ENCODE results near the gene RPL36.
A peak's percentile ranks its signal among the peaks of the same experiment; 100 is the strongest.

The RPL36 gene

DNA sequence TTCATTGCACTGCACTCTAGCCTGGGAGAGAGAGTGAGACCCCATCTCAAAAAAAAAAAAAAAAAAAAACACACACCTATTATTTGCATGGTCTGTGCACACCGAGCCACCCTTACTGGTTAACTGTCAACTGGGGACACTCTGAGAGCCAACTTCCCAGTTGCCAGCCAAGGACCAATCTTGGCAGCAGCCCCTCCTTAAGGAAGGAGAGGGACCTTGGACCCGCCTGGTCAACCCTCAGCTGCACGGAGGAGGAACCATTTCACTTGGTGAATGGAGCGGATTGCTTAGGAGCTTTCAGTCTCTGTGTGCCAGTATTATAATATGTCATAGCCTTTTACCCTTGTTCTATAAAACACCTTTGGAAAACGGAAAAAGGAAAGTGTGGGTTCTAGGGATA is 34.7 kb upstream of the RPL36 start:
- H3K36me3 ChIP-seq (ENCODE audit: control insufficient read depth, insufficient read depth, low read length) = peaks cover 88% of the 10 kb centered on the region
- H3K27me3 ChIP-seq (ENCODE audit: control insufficient read depth, insufficient read depth, low read length) = no peaks in the 10 kb centered on the region
- no peak overlapping the region for H3K27ac ChIP-seq (ENCODE audit: low read depth, low read length)
- H3K9me3 ChIP-seq (ENCODE audit: control insufficient read depth, insufficient read depth, low read length) = no peaks in the 10 kb centered on the region
- no peak overlapping the region for H3K4me3 ChIP-seq (ENCODE audit: low read depth, low read length)
- H3K4me1 ChIP-seq (ENCODE audit: control insufficient read depth, insufficient read depth, low read length) = no peaks in the 10 kb centered on the region
- H3K9ac ChIP-seq (ENCODE audit: low read depth, low read length) = no peak overlapping the region

DNA sequence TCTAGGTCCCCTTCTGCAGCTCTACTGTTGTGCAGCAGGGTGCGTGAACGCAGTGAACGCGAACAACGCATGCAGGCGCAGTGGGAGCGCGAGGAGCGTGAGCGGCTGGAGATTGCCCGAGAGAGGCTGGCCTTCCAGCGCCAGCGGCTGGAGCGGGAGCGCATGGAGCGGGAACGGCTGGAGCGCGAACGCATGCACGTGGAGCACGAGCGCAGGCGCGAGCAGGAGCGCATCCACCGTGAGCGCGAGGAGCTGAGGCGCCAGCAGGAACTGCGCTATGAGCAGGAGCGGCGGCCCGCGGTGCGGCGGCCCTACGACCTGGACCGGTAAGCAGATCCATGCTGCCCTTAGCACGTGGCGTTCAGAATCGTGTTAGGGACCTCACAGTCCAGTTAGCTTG is 28.6 kb upstream of the RPL36 start:
- Histone ChIP-seq H3K27me3 (ENCODE audit: control insufficient read depth, insufficient read depth, low read length) (no peaks in the 10 kb centered on the region), H3K4me1 (ENCODE audit: control insufficient read depth, insufficient read depth, low read length) (no peaks in the 10 kb centered on the region), H3K9ac (ENCODE audit: low read depth, low read length) (no peak overlapping the region), H3K9me3 (ENCODE audit: control insufficient read depth, insufficient read depth, low read length) (no peaks in the 10 kb centered on the region), H3K27ac (ENCODE audit: low read depth, low read length) (no peak overlapping the region), H3K4me3 (ENCODE audit: low read depth, low read length) (no peak overlapping the region), H3K36me3 (ENCODE audit: control insufficient read depth, insufficient read depth, low read length) (peaks cover 90% of the 10 kb centered on the region)

DNA sequence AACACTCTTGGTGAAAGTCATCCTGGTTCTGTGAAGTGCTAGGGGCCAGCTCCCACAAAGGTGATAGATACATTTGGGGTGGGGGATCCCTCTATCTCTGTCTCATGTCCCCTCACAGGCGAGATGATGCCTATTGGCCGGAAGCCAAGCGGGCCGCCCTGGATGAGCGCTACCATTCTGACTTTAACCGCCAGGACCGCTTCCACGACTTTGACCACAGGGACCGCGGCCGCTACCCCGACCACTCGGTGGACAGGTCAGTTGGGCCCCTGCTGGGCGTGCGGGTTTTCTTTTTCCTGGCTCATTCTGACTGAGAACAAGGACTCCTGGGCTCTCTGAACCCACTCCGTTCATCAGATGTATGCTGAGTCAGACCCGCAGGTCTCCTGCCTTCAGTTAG is 26.2 kb upstream of the RPL36 start:
- peaks cover 96% of the 10 kb centered on the region for H3K36me3 ChIP-seq (ENCODE audit: control insufficient read depth, insufficient read depth, low read length)

DNA sequence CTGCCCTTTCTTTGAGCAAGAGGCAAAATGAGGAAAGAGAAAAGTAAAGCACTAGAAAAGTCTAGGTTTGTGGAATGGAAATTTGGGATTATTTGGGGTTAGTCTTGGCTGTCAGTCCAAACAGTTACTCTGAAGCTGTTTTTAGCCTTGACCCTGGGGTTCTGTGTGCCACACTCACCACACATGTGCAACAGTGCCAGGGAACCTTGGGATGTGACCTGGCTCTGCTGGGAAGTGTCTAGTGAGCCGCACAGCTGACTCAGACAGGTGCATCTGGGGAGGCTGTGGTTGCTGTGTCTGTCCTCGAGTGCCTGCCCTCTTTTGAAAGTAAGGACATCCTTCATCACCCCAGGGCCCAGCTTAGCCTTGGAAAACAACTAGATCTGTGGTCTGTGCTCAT is 25.6 kb upstream of the RPL36 start:
- Histone ChIP-seq H3K27me3 (ENCODE audit: control insufficient read depth, insufficient read depth, low read length) (no peaks in the 10 kb centered on the region), H3K27ac (ENCODE audit: low read depth, low read length) (no peak overlapping the region), H3K9ac (ENCODE audit: low read depth, low read length) (no peak overlapping the region), H3K4me3 (ENCODE audit: low read depth, low read length) (no peak overlapping the region), H3K9me3 (ENCODE audit: control insufficient read depth, insufficient read depth, low read length) (no peaks in the 10 kb centered on the region), H3K36me3 (ENCODE audit: control insufficient read depth, insufficient read depth, low read length) (peaks cover 98% of the 10 kb centered on the region), H3K4me1 (ENCODE audit: control insufficient read depth, insufficient read depth, low read length) (peaks cover 7% of the 10 kb centered on the region; the same call in 1 of the 2 replicates)

More for the DNA sequence above, 26.2 kb upstream of the RPL36 start:
- Histone ChIP-seq H3K4me1 (ENCODE audit: control insufficient read depth, insufficient read depth, low read length) (peaks cover 7% of the 10 kb centered on the region; the same call in 1 of the 2 replicates), H3K27me3 (ENCODE audit: control insufficient read depth, insufficient read depth, low read length) (no peaks in the 10 kb centered on the region), H3K27ac (ENCODE audit: low read depth, low read length) (no peak overlapping the region), H3K9me3 (ENCODE audit: control insufficient read depth, insufficient read depth, low read length) (no peaks in the 10 kb centered on the region), H3K4me3 (ENCODE audit: low read depth, low read length) (no peak overlapping the region), H3K9ac (ENCODE audit: low read depth, low read length) (no peak overlapping the region)

DNA sequence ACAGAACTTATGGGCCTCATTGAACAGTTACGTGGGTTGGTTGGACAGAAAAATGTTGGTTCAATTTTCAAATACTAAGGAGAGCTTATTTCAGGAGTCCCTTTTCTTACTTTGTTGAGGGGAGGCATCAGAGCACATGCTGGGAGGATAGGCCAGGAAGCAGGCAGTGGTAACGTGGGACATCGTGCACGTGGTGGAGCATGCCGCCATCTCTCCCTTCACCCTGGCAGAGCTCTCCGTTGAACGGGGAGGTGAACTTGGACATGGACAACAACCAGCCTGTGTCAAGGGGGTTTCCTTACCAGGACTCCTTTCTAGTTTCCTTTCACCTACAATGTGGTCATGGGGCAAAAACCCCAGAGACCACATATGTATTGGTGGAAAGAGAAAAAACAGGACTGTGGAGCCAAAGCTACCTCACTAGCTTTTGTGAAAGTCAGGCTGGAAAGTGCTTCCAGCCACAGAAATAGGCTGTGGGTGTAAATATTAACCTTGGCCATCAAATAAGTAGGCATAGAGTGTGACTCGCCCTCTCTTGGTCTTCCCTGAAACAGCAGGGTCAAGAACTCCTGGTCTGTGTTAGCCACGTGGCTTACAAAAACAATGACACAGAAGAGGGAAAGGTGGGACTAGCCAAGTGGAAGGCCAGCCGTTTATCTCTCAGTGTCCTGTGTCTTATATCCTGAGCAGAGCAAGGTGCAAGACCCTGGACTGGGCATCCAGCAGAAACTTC is 24.1 kb upstream of the RPL36 start:
- Histone ChIP-seq H3K27me3 (ENCODE audit: control insufficient read depth, insufficient read depth, low read length) (no peaks in the 10 kb centered on the region), H3K9me3 (ENCODE audit: control insufficient read depth, insufficient read depth, low read length) (no peaks in the 10 kb centered on the region), H3K9ac (ENCODE audit: low read depth, low read length) (no peak overlapping the region), H3K36me3 (ENCODE audit: control insufficient read depth, insufficient read depth, low read length) (peaks cover 88% of the 10 kb centered on the region), H3K4me1 (ENCODE audit: control insufficient read depth, insufficient read depth, low read length) (peaks cover 7% of the 10 kb centered on the region; the same call in 1 of the 2 replicates), H3K4me3 (ENCODE audit: low read depth, low read length) (no peak overlapping the region), H3K27ac (ENCODE audit: low read depth, low read length) (no peak overlapping the region)

DNA sequence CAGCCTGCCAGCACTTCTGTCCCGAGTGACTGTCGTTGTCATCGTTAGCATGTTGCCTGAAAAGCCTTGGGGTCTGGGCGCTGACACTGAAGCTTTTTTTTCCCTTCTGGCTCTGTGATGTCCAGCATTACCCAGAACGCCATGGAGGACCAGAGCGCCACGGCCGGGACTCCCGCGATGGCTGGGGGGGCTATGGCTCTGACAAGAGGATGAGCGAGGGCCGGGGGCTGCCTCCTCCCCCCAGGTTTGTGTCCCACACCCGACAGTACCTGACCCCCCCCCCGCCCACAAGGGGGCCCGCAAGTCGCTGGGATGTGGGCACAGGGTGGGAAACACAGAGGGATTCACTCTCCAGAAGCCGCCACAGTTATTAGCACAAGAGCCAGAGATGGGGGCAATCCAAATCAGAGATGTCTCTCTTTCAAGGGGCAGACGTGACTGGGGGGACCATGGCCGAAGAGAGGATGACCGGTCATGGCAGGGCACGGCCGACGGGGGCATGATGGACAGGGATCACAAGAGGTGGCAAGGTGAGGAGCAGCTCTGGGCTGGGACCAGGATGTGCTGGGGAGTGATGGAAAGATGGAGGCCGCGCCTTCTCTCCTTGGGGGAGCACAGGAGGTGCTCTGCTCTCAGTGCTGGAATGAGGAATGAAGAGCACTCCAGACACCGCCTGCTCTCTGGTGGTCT is 23.0 kb upstream of the RPL36 start:
- peaks cover 7% of the 10 kb centered on the region; the same call in 1 of the 2 replicates for H3K4me1 ChIP-seq (ENCODE audit: control insufficient read depth, insufficient read depth, low read length)
- H3K27me3 ChIP-seq (ENCODE audit: control insufficient read depth, insufficient read depth, low read length) = no peaks in the 10 kb centered on the region
- H3K27ac ChIP-seq (ENCODE audit: low read depth, low read length) = peak overlapping the region; percentile 17
- H3K36me3 ChIP-seq (ENCODE audit: control insufficient read depth, insufficient read depth, low read length) = peaks cover 81% of the 10 kb centered on the region
- H3K4me3 ChIP-seq (ENCODE audit: low read depth, low read length) = no peak overlapping the region
- H3K9ac ChIP-seq (ENCODE audit: low read depth, low read length) = no peak overlapping the region
- H3K9me3 ChIP-seq (ENCODE audit: control insufficient read depth, insufficient read depth, low read length) = no peaks in the 10 kb centered on the region

DNA sequence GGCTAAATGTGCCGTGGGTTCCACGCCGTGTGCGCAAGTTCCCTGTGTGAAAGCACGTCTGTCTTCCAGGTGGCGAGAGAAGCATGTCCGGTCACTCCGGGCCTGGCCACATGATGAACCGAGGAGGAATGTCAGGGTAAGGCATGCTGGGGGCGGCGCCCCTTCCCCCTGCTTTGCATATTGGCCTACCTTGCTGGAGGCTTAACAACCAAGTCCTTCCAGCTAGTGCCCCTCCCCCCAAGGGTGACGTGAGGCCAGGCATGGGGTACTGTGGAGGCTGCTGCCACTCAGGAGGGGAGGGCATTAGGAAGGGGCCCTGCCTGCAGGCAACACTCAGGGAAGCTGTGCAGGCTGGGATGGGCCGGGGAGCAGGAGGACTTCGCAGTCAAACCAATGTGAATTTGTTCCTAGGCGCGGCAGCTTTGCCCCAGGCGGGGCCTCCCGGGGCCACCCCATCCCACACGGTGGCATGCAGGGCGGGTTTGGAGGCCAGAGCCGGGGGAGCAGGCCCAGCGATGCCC is 22.3 kb upstream of the RPL36 start:
- Histone ChIP-seq H3K9me3 (ENCODE audit: control insufficient read depth, insufficient read depth, low read length) (no peaks in the 10 kb centered on the region), H3K27ac (ENCODE audit: low read depth, low read length) (peak overlapping the region; percentile 17), H3K4me1 (ENCODE audit: control insufficient read depth, insufficient read depth, low read length) (peaks cover 7% of the 10 kb centered on the region; the same call in 1 of the 2 replicates), H3K9ac (ENCODE audit: low read depth, low read length) (no peak overlapping the region), H3K27me3 (ENCODE audit: control insufficient read depth, insufficient read depth, low read length) (no peaks in the 10 kb centered on the region), H3K36me3 (ENCODE audit: control insufficient read depth, insufficient read depth, low read length) (peaks cover 74% of the 10 kb centered on the region), H3K4me3 (ENCODE audit: low read depth, low read length) (no peak overlapping the region)

DNA sequence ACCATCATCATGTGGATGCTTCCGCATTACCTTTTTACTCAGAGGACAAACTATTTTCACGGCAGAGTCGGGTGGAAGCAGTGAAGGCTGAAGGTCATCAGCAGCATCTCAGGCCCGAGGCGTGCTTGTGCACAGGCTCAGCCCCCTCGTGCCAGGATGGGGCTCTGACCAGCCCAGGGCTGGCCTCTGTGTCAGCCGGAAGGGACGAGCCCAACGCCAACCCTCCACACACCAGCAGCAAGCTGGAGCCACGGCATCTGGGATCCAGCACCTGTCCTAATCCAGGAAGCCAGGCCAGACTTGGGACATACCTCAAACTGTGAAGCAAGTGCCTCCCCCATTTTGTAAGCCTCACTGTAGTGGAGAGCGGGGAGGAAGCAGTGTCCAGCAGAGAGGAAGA is 20.9 kb upstream of the RPL36 start:
- H3K9me3 ChIP-seq (ENCODE audit: control insufficient read depth, insufficient read depth, low read length) = no peaks in the 10 kb centered on the region
- H3K4me1 ChIP-seq (ENCODE audit: control insufficient read depth, insufficient read depth, low read length) = peaks cover 7% of the 10 kb centered on the region; the same call in 1 of the 2 replicates
- H3K36me3 ChIP-seq (ENCODE audit: control insufficient read depth, insufficient read depth, low read length) = peaks cover 64% of the 10 kb centered on the region
- H3K27ac ChIP-seq (ENCODE audit: low read depth, low read length) = no peak overlapping the region
- H3K9ac ChIP-seq (ENCODE audit: low read depth, low read length) = no peak overlapping the region
- H3K4me3 ChIP-seq (ENCODE audit: low read depth, low read length) = no peak overlapping the region
- H3K27me3 ChIP-seq (ENCODE audit: control insufficient read depth, insufficient read depth, low read length) = no peaks in the 10 kb centered on the region

DNA sequence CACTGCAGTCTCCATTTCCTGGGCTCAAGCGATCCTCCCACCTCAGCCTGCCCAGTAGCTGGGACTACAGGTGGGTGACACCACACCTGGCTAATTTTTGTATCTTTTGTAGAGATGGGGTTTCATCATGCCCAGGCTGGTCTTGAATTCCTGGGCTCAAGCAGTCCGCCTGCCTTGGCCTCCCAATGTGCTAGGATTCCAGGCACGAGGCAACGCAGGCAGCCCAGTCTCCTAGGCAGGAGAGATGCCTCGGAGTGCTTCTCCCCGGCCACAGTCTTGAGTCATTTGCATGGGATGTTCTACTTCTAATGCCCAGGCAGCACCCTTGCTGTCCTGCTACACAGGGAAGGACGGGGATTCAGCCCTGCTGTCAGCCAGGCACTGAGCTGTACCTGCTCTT is 18.5 kb upstream of the RPL36 start:
- Histone ChIP-seq H3K4me1 (ENCODE audit: control insufficient read depth, insufficient read depth, low read length) (peaks cover 7% of the 10 kb centered on the region; the same call in 1 of the 2 replicates), H3K27me3 (ENCODE audit: control insufficient read depth, insufficient read depth, low read length) (no peaks in the 10 kb centered on the region), H3K4me3 (ENCODE audit: low read depth, low read length) (no peak overlapping the region), H3K36me3 (ENCODE audit: control insufficient read depth, insufficient read depth, low read length) (peaks cover 40% of the 10 kb centered on the region), H3K27ac (ENCODE audit: low read depth, low read length) (no peak overlapping the region), H3K9ac (ENCODE audit: low read depth, low read length) (no peak overlapping the region), H3K9me3 (ENCODE audit: control insufficient read depth, insufficient read depth, low read length) (no peaks in the 10 kb centered on the region)

DNA sequence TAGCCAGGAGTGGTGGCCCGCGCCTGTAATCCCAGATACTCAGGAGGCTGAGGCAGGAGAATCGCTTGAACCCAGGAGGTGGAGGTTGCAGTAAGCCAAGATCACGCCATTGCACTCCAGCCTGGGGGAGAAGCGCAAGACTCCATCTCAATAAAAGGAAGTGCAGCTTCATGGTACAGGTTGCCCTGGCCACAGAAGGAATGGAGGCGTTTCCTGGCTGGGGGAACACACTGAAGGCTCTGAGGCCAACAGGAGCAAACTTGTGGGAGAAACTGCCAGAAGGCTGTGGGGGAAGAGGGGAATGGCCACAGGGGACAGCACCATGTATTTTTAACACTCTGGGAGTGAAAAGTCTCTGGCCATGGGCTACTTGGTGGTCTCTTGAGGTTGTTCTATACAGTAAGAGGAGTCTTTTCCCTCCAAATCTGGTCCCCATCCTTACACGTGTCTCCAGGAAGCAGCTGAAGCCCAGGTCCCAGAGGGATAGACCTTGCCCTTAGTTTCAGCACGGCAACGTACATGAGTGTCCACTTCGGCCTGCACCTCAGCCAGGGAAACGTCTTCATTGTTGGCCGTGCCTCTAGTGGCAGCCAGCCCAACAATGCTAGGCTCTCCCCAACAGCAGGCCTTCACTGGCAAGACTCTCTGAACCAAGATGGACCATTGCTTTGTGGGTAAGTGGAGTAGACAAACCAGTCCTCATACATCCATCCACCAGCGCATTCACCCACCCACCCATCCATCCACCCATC is 17.2 kb upstream of the RPL36 start:
- Histone ChIP-seq H3K27me3 (ENCODE audit: control insufficient read depth, insufficient read depth, low read length) (no peaks in the 10 kb centered on the region), H3K4me3 (ENCODE audit: low read depth, low read length) (no peak overlapping the region), H3K36me3 (ENCODE audit: control insufficient read depth, insufficient read depth, low read length) (peaks cover 27% of the 10 kb centered on the region), H3K9ac (ENCODE audit: low read depth, low read length) (no peak overlapping the region), H3K9me3 (ENCODE audit: control insufficient read depth, insufficient read depth, low read length) (no peaks in the 10 kb centered on the region), H3K27ac (ENCODE audit: low read depth, low read length) (no peak overlapping the region), H3K4me1 (ENCODE audit: control insufficient read depth, insufficient read depth, low read length) (peaks cover 1% of the 10 kb centered on the region; the same call in 1 of the 2 replicates)
